Ovary (tissue), 3 donors: Measurements from ENCODE around the gene CDC37.

Experiments used
- CTCF ChIP-seq, 3 donors: fragments of 450-650 bp in 2 of 3; fragments of 200-600 bp in 1 of 3; IDR thresholded peaks; one replicate each; pipeline versions ENCODE4 v1.5.1 to v1.8.0; 2016 to 2022; ENCODE audit warnings: antibody characterized with exemption in 3 of 3, mild to moderate bottlenecking in 1 of 3
- POLR2A ChIP-seq: fragments of 450-650 bp; IDR thresholded peaks from one replicate; pipeline ENCODE4 v1.6.1; 2017; ENCODE audit warnings: antibody characterized with exemption, mild to moderate bottlenecking, moderate library complexity
- donor health status: DM: no; HTN: no; CAD: no.

- no peak for TF ChIP-seq CTCF (IDR thresholded peaks at IDR 0.05)
- TF ChIP-seq POLR2A: no peak
These were observed 49.5 kb downstream of the CDC37 start for GRCh38 chr19:10353793-10354391.
